Spleen (tissue), 7 donors: ENCODE measurements around the gene CDC27.

ENCODE experiments used
- CTCF ChIP-seq, 11 experiments: fragments of 200-600 bp in 7 of 11; fragments of 450-650 bp in 4 of 11; sonication (generic) in 4 of 11; IDR thresholded peaks in 8 of 11; conservative IDR thresholded peaks in 3 of 11; 1 replicate in 7 of 11; 2 replicates in 4 of 11; pipeline versions ENCODE4 v1.4.0 to v1.8.0; 2016 to 2021; ENCODE audit warnings: antibody characterized with exemption in 11 of 11, inconsistent platforms in 4 of 11, mild to moderate bottlenecking in 1 of 11
- POLR2AphosphoS5 ChIP-seq, 3 donors: sonication (generic); formaldehyde crosslinking; IDR thresholded peaks; one replicate each; pipeline ENCODE4 v1.5.1; 2017; ENCODE audit warnings: antibody characterized with exemption in 3 of 3
- donor health status: DM: no; HTN: no; CAD: no; lungs with moderate emphysema.
- donor health status: DM: no; HTN: no; CAD: no.
- donor health status: DM: no; HTN: no; CAD: no.

- no peak for TF ChIP-seq CTCF (IDR thresholded peaks at IDR 0.05 in 8 of 11, conservative IDR thresholded peaks at IDR 0.05 in 3 of 11)
- no peak for TF ChIP-seq POLR2AphosphoS5 (IDR thresholded peaks at IDR 0.05)
These were observed 46.8 kb upstream of the CDC27 start for GRCh38 chr17:47235923-47236322.
